CD4-positive, alpha-beta T cell (primary cell): ENCODE measurements around the gene REXO5. TPM values are rescaled to one million over a fixed set of nuclear protein-coding genes. Genes with fewer than 3 reads are reported as not detected.
A peak's percentile ranks its signal among the peaks of the same experiment; 100 is the strongest.

ENCODE experiments used
- ATAC-seq: fragments of 200-7000 bp; cut with Tn5 transposase; one replicate; pipeline ENCODE4 v1.10.0; 2022; ENCODE audit warnings: mild to moderate bottlenecking; ENCODE audit not compliant: poor library complexity
- CTCF ChIA-PET: fragments of 350-600 bp; sonication (Branson Sonifier 250); formaldehyde crosslinking; loops from one replicate; lab custom pipeline; 2021; ENCODE audit warnings: antibody characterized with exemption, inconsistent platforms; lab: Charles Lee
- POLR2A ChIA-PET: fragments of 350-600 bp; sonication (Branson Sonifier 250); formaldehyde crosslinking; loops from one replicate; lab custom pipeline; 2021; ENCODE audit warnings: antibody characterized with exemption, inconsistent platforms; lab: Charles Lee
- DNase-seq, 14 experiments: peaks; one replicate each; pipeline ENCODE4 v3.0.0-alpha.2; 2013 to 2020; ENCODE audit warnings: mixed read lengths in 2 of 14
- H3K27ac ChIP-seq, 2 donors: one replicate each; pipeline versions ENCODE4 v1.5.1 to v1.7.0; 2013; ENCODE audit warnings: low read length in 2 of 2, low read depth in 1 of 2, mild to moderate bottlenecking in 1 of 2
- H3K27me3 ChIP-seq, 2 experiments: 1 replicate in 1 of 2; 2 replicates in 1 of 2; pipeline versions ENCODE4 v1.6.1 to v1.7.0; 2013; ENCODE audit warnings: low read length in 2 of 2, control low read depth in 1 of 2, mild to moderate bottlenecking in 1 of 2, moderate library complexity in 1 of 2; ENCODE audit not compliant: insufficient read depth in 2 of 2, control insufficient read depth in 1 of 2
- H3K36me3 ChIP-seq: one replicate; pipeline ENCODE4 v1.6.1; 2013; ENCODE audit warnings: low read length, control low read depth; ENCODE audit not compliant: insufficient read depth
- H3K4me1 ChIP-seq: one replicate; pipeline ENCODE4 v1.6.1; 2013; ENCODE audit warnings: low read length, control low read depth; ENCODE audit not compliant: insufficient read depth
- H3K4me3 ChIP-seq: one replicate; pipeline ENCODE4 v1.5.1; 2013; ENCODE audit warnings: mild to moderate bottlenecking, low read length, moderate library complexity
- H3K9me3 ChIP-seq, 2 experiments: 1 replicate in 1 of 2; 2 replicates in 1 of 2; pipeline versions ENCODE4 v1.6.1 to v1.7.0; 2013; ENCODE audit warnings: low read length in 2 of 2, mild to moderate bottlenecking in 2 of 2, control low read depth in 1 of 2, moderate library complexity in 1 of 2; ENCODE audit not compliant: control insufficient read depth in 1 of 2, insufficient read depth in 1 of 2
- H3K27ac Mint-ChIP-seq: one replicate; pipeline ENCODE4 v1.8.0; 2020; ENCODE audit warnings: mixed read lengths
- H3K27me3 Mint-ChIP-seq: one replicate; pipeline ENCODE4 v1.8.0; 2021; ENCODE audit warnings: mixed read lengths
- H3K36me3 Mint-ChIP-seq: one replicate; pipeline ENCODE4 v1.8.0; 2021; ENCODE audit warnings: low read depth, mixed read lengths
- H3K4me1 Mint-ChIP-seq: one replicate; pipeline ENCODE4 v1.8.0; 2021; ENCODE audit warnings: low read depth, mixed read lengths
- H3K4me3 Mint-ChIP-seq: one replicate; pipeline ENCODE4 v1.8.0; 2020; ENCODE audit warnings: mild to moderate bottlenecking, mixed read lengths
- H3K9me3 Mint-ChIP-seq: one replicate; pipeline ENCODE4 v1.8.0; 2020; ENCODE audit warnings: mixed read lengths
- CTCF ChIP-seq: fragments of 200-600 bp; IDR thresholded peaks from one replicate; pipeline ENCODE4 v1.8.0; 2022; ENCODE audit warnings: antibody characterized with exemption, mild to moderate bottlenecking
- intact Hi-C, 2 experiments: fragments of 100-400 bp; cut with DNase I in 1 of 2; cut with micrococcal nuclease in 1 of 2; formaldehyde crosslinking; loops; one replicate each; pipeline versions ENCODE4 v1.15.1 to v1.9.0; 2023 to 2025; cut with DNase I, micrococcal nuclease
- total RNA-seq, 174 experiments: library from RNA in 2 of 174; stranded (reverse) in 2 of 174; gene quantifications; one replicate each; pipeline ENCODE4 v1.2.3 and lab custom pipeline; 2021 to 2026

The REXO5 gene
- total RNA-seq, 2 experiments from 2014 or later: 0.56 TPM; not detected in 1

DNA sequence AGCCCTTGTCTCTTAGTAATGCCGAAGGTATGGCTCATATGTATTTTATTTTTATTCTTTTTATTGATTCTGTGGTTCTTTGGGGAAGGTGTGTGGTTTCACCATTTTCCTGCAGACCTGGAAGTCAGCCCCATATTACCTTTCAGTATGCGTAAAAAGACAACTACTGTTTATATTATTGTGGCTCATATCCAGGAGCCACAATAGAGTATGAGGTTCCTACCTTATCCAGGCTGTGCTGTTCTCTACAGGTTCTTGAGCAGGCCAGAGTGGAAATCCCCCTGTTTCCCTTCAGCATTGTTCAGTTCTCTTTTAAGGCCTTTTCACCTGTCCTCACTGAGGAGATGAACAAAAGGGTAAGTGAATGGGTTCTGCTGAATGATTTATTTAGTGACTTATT lies 33.2 kb downstream of the REXO5 start:
- Mint-ChIP-seq H3K4me3 (no peak overlapping the region), H3K9me3 (peaks cover 5% of the 10 kb centered on the region), H3K27me3 (no peaks in the 10 kb centered on the region), H3K4me1 (peaks cover 13% of the 10 kb centered on the region), H3K36me3 (peaks cover 16% of the 10 kb centered on the region), H3K27ac (no peak overlapping the region)
- Histone ChIP-seq H3K4me1 (peaks cover 8% of the 10 kb centered on the region), H3K9me3 (peaks cover 3 to 6% of the 10 kb centered on the region in 2 experiments), H3K27me3 (no peaks in the 10 kb centered on the region), H3K36me3 (no peaks in the 10 kb centered on the region), H3K4me3 (no peak overlapping the region), H3K27ac (no peak overlapping the region)
- intact Hi-C loops: no loop called here
- DNase-seq (no peak), ATAC-seq (no peak)
- POLR2A ChIA-PET: no interaction called here
- CTCF ChIA-PET: no interaction called here
- TF ChIP-seq CTCF: no peak

DNA sequence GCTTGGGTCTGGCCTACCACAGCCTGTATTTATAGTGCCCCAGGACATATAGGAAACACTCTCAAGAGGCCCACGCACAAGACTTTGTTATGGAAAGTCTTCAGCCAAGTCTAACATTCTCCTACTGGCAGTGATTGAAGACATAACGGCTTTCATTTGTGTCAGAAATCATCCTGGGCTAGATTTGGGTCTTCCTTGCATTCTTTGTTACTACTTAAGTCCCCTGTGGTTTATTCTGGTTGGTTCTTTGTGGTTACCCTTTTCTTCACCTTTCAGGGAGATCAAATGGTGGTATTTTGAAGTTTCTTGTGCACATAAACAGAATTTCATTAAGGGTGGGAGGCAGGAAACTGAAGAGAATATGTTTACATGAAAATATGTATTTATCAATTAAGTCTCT lies 37.7 kb downstream of the REXO5 start:
- ChIA-PET POLR2A (interaction anchor here (1.0 to 2.4 kb wide), 4 partner anchors 31 to 103 kb away, joined by 4 to 10 read pairs (median 6); partner anchors contain the start of genes DCUN1D3, LYRM1 and THUMPD1), CTCF (interaction anchor here (1.1 kb wide), 1 partner anchor 258 kb away, joined by 3 read pairs; no protein-coding TSS in a partner anchor)
- peak overlapping the region in 1 of 2 donors; percentile 36 for H3K27ac ChIP-seq
- H3K4me3 ChIP-seq: no peak overlapping the region
- peak; percentile 68 for ATAC-seq
- no peak for TF ChIP-seq CTCF
- intact Hi-C loops: loop anchor here in 1 of 2 experiments (2.0 kb wide), 1 partner anchor 45 kb away; no protein-coding TSS in a partner anchor
- H3K36me3 Mint-ChIP-seq: no peaks in the 10 kb centered on the region
- peak overlapping the region; percentile 62 for H3K27ac Mint-ChIP-seq
- no peaks in the 10 kb centered on the region for H3K27me3 Mint-ChIP-seq
- no peaks in the 10 kb centered on the region for H3K27me3 ChIP-seq
- H3K4me1 Mint-ChIP-seq: peaks cover 23% of the 10 kb centered on the region
- no peaks in the 10 kb centered on the region for H3K9me3 ChIP-seq
- H3K4me3 Mint-ChIP-seq: peak overlapping the region; percentile 50
- H3K4me1 ChIP-seq: peaks cover 16% of the 10 kb centered on the region
- H3K36me3 ChIP-seq: no peaks in the 10 kb centered on the region
- no peaks in the 10 kb centered on the region for H3K9me3 Mint-ChIP-seq
- DNase-seq: peak in 3 of 14 experiments; percentile 19 to 45 (median 21)

DNA sequence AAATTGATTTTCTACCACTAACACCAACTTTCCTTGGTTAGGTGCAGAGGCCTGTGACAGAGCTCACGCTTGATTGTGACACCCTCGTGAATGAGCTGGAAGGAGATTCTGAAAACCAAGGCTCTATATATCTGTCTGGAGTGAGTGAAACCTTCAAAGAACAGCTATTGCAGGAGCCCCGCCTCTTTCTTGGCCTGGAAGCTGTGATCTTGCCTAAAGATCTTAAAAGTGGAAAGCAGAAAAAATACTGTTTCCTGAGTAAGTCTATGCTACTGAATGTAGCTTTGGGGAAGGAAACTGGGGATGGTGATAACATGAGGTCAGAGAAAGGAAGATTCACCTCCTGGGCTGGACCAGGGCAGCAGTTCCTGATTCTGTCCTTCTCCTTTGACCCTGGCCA lies 38.3 kb downstream of the REXO5 start:
- Mint-ChIP-seq H3K27me3 (no peaks in the 10 kb centered on the region), H3K4me3 (peak overlapping the region; percentile 50), H3K36me3 (no peaks in the 10 kb centered on the region), H3K27ac (peak overlapping the region; percentile 62), H3K9me3 (no peaks in the 10 kb centered on the region), H3K4me1 (peaks cover 23% of the 10 kb centered on the region)
- DNase-seq (peak in 5 of 14 experiments; percentile 14 to 50 (median 36)), ATAC-seq (peak; percentile 82)
- Histone ChIP-seq H3K27me3 (no peaks in the 10 kb centered on the region), H3K4me3 (no peak overlapping the region), H3K36me3 (no peaks in the 10 kb centered on the region), H3K9me3 (no peaks in the 10 kb centered on the region), H3K27ac (peak overlapping the region in 1 of 2 donors; percentile 47), H3K4me1 (peaks cover 16% of the 10 kb centered on the region)
- ChIA-PET POLR2A (interaction anchor here (1.0 to 2.4 kb wide), 4 partner anchors 30 to 103 kb away, joined by 4 to 10 read pairs (median 6); partner anchors contain the start of genes DCUN1D3, LYRM1 and THUMPD1), CTCF (interaction anchor here (1.1 kb wide), 1 partner anchor 258 kb away, joined by 3 read pairs; no protein-coding TSS in a partner anchor)
- intact Hi-C loops: loop anchor here in 1 of 2 experiments (2.0 kb wide), 1 partner anchor 46 kb away; no protein-coding TSS in a partner anchor
- TF ChIP-seq CTCF: no peak
